Islet of Langerhans (tissue), 1 donor: ENCODE data around the gene KRTAP5-4.
"Not testable (repeated sequence)": the region's sequence is repeated elsewhere in the genome, so short reads cannot be mapped to it uniquely, and the experiment has no call there.

ENCODE experiments used
- FAIRE-seq: peaks from one replicate; lab custom pipeline; 2011; peaks lifted over from hg19 to GRCh38; lab: Jason Lieb, UNC

KRTAP5-4 gene

GRCh38 chr11:1598816-1599215 is 23.1 kb downstream of the KRTAP5-4 start:
- no peak for FAIRE-seq

GRCh38 chr11:1598406-1598805 is 23.5 kb downstream of the KRTAP5-4 start:
- FAIRE-seq, result not testable (repeated sequence)

GRCh38 chr11:1597994-1598380 is 24.0 kb downstream of the KRTAP5-4 start, which contains the start of gene KRTAP5-2:
Gene KRTAP5-2, minus strand, starts transcription at chr11:1598294. Its CDS starts 44 bp downstream, at chr11:1598250.
- FAIRE-seq, result no peak

GRCh38 chr11:1597331-1597993 is 24.5 kb downstream of the KRTAP5-4 start:
- no peak for FAIRE-seq

GRCh38 chr11:1596576-1597121 is 25.3 kb downstream of the KRTAP5-4 start:
- not testable (repeated sequence) for FAIRE-seq

GRCh38 chr11:1595994-1596575 is 25.9 kb downstream of the KRTAP5-4 start:
- FAIRE-seq, result not testable (repeated sequence)

- FAIRE-seq, result no peak
These were observed 29.3 kb downstream of the KRTAP5-4 start for GRCh38 chr11:1592628-1593027.

- no peak for FAIRE-seq
These were observed 31.9 kb downstream of the KRTAP5-4 start for GRCh38 chr11:1589996-1590395.

- not testable (repeated sequence) for FAIRE-seq
These were observed 32.6 kb downstream of the KRTAP5-4 start for GRCh38 chr11:1589191-1589963.

- no peak for FAIRE-seq
These were observed 35.2 kb downstream of the KRTAP5-4 start for GRCh38 chr11:1586699-1587098.

- not testable (repeated sequence) for FAIRE-seq
These were observed 37.1 kb downstream of the KRTAP5-4 start, which contains the start of gene KRTAP5-1 for GRCh38 chr11:1584661-1585370. Gene KRTAP5-1, minus strand, starts transcription at chr11:1585283. Its CDS starts 34 bp downstream, at chr11:1585249.

GRCh38 chr11:1582909-1583308 is 39.0 kb downstream of the KRTAP5-4 start:
- not testable (repeated sequence) for FAIRE-seq

GRCh38 chr11:1581976-1582375 is 40.0 kb downstream of the KRTAP5-4 start:
- no peak for FAIRE-seq

GRCh38 chr11:1576825-1577224 is 45.1 kb downstream of the KRTAP5-4 start:
- FAIRE-seq, result no peak

GRCh38 chr11:1575756-1576155 is 46.2 kb downstream of the KRTAP5-4 start:
- not testable (repeated sequence) for FAIRE-seq

GRCh38 chr11:1574933-1575242 is 47.0 kb downstream of the KRTAP5-4 start:
- FAIRE-seq, result no peak

GRCh38 chr11:1574238-1574932 is 47.6 kb downstream of the KRTAP5-4 start:
- no peak for FAIRE-seq

- no peak for FAIRE-seq
These were observed 48.1 kb downstream of the KRTAP5-4 start for GRCh38 chr11:1573903-1574237.

GRCh38 chr11:1573077-1573902 is 48.6 kb downstream of the KRTAP5-4 start:
- no peak for FAIRE-seq

- FAIRE-seq, result no peak
These were observed 49.5 kb downstream of the KRTAP5-4 start, which contains the start of gene DUSP8 for GRCh38 chr11:1572197-1573076. Gene DUSP8, minus strand, starts transcription at chr11:1572271. Its CDS starts 6,445 bp downstream, at chr11:1565826.
